Measurements from ENCODE around the gene FGF22. TPM values are rescaled to one million over a fixed set of nuclear protein-coding genes. Genes with fewer than 3 reads are reported as not detected.

FGF22 gene
- total and polyA plus RNA-seq, 2 of the 4 experiments (the other 2 are of a cell fraction): 0.14 TPM; not detected in 1

GRCh38 chr19:633068-633785 is 6.5 kb upstream of the FGF22 start, which contains the start of gene POLRMT (continued):
- TF ChIP-seq, protein P1, sequence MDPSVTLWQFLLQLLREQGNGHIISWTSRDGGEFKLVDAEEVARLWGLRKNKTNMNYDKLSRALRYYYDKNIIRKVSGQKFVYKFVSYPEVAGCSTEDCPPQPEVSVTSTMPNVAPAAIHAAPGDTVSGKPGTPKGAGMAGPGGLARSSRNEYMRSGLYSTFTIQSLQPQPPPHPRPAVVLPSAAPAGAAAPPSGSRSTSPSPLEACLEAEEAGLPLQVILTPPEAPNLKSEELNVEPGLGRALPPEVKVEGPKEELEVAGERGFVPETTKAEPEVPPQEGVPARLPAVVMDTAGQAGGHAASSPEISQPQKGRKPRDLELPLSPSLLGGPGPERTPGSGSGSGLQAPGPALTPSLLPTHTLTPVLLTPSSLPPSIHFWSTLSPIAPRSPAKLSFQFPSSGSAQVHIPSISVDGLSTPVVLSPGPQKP (IDR thresholded peaks at IDR 0.05; ENCODE audit: borderline replicate concordance, low read depth, low read length): peak; percentile 63; the same call in 1 of the 2 replicates

All from IMR-90 (cell line).